ENCODE data around the gene OR52K1.

DNA sequence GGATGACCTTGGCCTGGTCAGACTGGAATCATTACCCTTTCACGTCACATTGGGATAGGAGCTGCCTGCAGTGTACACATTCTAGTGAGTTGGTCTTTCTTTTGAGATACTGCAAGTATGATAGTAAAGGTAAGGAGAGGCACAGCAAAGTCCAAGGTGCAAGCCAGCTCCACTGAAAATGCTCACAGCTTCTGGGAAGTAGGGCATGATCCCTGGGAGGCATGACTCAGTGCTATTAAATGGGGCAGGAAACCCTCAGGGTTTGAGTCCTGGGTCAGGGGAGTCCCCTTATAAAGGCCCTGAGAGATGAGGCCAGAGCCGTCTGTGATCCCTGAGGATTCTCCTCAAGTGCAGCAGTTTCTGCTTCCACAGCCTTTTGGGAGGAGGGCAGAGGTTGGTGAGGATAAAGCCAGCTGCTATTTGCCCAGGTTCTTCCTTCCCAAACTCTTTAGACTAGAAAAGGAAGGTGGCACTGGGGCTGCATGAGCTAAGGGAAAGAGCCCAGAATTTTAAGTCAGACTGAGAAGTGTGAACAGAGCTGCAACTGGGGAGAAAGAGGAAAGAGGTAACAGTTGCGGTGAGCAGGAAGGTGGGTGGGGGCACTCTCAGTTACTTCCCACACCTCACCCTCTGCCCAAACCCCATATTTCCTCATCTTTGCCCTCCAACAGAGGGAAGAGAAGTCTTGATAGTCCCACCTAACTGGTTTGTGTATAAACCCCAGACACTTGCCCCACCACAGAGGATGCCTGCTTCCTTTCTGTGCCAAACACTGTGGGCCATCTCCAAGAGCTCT, 14.4 kb upstream of the OR52K1 start:
- TF ChIP-seq, protein P1, sequence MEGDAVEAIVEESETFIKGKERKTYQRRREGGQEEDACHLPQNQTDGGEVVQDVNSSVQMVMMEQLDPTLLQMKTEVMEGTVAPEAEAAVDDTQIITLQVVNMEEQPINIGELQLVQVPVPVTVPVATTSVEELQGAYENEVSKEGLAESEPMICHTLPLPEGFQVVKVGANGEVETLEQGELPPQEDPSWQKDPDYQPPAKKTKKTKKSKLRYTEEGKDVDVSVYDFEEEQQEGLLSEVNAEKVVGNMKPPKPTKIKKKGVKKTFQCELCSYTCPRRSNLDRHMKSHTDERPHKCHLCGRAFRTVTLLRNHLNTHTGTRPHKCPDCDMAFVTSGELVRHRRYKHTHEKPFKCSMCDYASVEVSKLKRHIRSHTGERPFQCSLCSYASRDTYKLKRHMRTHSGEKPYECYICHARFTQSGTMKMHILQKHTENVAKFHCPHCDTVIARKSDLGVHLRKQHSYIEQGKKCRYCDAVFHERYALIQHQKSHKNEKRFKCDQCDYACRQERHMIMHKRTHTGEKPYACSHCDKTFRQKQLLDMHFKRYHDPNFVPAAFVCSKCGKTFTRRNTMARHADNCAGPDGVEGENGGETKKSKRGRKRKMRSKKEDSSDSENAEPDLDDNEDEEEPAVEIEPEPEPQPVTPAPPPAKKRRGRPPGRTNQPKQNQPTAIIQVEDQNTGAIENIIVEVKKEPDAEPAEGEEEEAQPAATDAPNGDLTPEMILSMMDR (optimal IDR thresholded peaks at IDR 0.05 in 1 of 3, IDR thresholded peaks at IDR 0.05 in 1 of 3, conservative IDR thresholded peaks at IDR 0.05 in 1 of 3; ENCODE audit: extremely low read depth in 1 of 3, insufficient read depth in 2 of 3, low read length in 3 of 3) = no peak
- no peak for TF ChIP-seq EZH2 (IDR thresholded peaks at IDR 0.05; ENCODE audit: low read length)
